Sigmoid colon (tissue), 4 donors: ENCODE measurements around the gene GRID2.
"Not testable (repeated sequence)": the region's sequence is repeated elsewhere in the genome, so short reads cannot be mapped to it uniquely, and the experiment has no call there.

ENCODE experiments used
- CTCF ChIP-seq, 4 experiments: fragments of 450-650 bp in 3 of 4; fragments of 200-600 bp in 1 of 4; IDR thresholded peaks; one replicate each; pipeline ENCODE4 v1.5.1; 2016 to 2019; ENCODE audit warnings: antibody characterized with exemption in 4 of 4, mild to moderate bottlenecking in 3 of 4, moderate library complexity in 2 of 4
- EP300 ChIP-seq, 4 donors: sonication (generic); formaldehyde crosslinking; IDR thresholded peaks; one replicate each; pipeline ENCODE4 v1.6.1; 2017; ENCODE audit warnings: antibody characterized with exemption in 4 of 4
- POLR2A ChIP-seq, 2 donors: fragments of 450-650 bp; IDR thresholded peaks; one replicate each; pipeline ENCODE4 v1.6.1; 2016; ENCODE audit warnings: antibody characterized with exemption in 2 of 2, mild to moderate bottlenecking in 2 of 2, moderate library complexity in 2 of 2

- TF ChIP-seq CTCF, POLR2A, EP300 (IDR thresholded peaks at IDR 0.05): not testable (repeated sequence)
Measured at GRCh38 chr4:92444143-92444843, 140.5 kb downstream of the GRID2 start.
